CD4-positive, alpha-beta T cell treated with Interferon alpha-2 for 1 hour (primary cell): ENCODE data around the gene SPINK2.

Experiments
- DNase-seq, 2 donors: peaks; one replicate each; pipeline ENCODE4 v3.0.0-alpha.2; 2020 to 2022

Gene SPINK2

GRCh38 chr4:56821381-56822243, at the start of gene SPINK2:
TSS of gene SPINK2 (minus strand) at chr4:56821701. CDS start at chr4:56821662, 39 bp downstream.
- peak; percentile 63 to 74 for DNase-seq

DNA sequence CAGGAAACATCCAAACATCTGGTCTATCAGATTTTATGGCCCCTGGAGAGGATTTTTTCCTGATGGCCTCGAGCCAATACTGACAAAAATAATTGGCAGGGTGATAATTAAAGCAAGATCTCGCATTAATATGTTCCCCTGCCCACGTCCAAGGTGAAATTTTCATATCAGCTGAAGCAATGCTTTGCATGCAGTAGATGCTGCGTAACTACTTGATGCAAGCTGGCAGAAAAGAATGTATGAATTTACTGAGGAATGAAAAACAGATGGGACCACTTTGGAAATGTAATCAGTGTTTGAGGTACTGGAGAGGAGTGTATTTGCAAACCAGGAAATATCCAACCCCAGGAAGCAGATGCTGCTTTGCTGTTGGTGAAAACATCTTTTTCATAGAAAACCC, 49.4 kb upstream of the SPINK2 start:
- no peak for DNase-seq

DNA sequence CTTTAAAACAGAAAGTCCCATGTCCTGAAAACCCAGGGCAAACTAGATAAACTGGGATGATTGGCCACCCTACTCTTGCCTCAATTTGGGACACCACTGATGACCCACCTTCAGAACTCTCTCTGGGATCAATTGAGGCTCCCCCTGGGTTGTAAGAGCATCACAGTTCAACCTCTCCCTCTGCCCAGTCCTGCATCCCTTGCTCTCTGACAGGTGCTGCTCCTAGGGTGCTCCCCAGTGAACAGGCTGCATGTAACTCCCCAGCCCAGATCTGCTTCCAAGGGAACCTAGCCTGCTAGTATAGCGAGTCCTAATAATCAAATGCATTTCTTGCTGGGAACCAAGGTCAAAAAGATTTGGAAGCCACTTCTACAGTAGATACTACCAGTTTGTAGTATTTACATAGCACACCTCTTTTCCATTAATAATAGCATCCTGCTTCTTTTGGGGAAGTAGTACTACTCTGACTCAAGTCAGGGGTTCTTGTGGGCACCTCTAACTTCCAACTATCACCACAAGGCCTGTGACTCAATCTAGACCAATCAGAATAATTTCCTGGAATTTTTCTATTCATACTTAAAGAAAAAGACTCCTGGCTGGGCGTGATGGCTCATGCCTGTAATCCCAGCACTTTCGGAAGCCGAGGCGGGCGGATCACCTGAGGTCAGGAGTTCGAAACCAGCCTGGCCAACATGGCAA, 42.1 kb upstream of the SPINK2 start:
- no peak for DNase-seq

DNA sequence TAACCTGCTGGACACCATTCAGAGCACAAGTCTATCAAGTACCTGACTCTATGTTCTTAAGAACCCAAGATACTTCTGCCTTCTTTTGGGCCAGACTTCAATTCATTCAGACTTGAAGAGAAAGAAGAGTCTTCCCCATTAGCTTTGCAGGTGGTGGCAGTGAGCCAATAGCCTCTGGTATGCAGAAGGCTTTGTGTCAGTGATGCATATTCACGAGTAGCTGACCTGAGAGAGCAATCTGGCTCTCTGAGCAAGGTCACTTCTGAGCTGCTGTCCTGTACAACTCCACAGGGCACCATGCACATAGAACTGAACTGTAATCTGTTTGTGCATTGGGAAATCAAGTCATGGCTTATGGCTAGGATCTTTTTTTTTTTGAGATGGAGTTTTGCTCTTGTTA, 39.9 kb upstream of the SPINK2 start:
- no peak for DNase-seq

DNA sequence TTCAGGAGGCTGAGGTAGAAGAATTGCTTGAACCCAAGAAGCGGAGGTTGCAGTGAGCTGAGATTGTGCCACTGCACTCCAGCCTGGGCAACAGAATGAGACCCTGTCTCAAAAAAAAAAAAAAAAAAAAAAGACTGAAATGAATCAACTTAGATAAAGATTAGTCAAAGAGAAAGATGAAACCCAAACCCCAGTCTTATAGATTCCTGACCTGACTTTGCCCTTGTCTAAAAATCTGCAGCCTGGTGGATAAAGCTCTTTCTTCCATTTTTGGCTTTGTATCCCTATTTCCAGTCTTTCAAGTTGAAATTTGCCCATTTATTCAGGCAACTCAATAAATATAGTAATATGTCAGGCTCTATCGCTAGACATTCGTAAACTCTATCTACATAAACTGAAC, 39.3 kb upstream of the SPINK2 start:
- DNase-seq, result no peak

DNA sequence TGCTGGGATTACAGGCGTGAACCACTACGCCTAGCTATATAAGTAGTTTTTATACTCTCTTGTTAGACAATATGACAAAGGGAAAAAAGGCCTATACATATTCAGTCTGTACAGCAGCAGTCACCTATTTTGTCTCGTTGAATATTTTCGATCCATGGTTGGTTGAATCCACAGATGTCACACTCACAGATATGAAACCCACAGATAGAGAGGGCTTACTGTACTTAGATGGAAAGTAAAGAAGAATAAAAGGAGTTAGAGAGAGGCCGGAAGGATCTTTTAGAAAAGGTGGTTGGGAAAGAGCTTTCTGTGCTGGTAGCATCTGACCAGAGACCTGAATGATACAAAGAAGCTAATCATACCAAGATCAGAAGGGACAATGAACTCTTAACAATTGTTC, 38.3 kb upstream of the SPINK2 start:
- DNase-seq, result no peak

DNA sequence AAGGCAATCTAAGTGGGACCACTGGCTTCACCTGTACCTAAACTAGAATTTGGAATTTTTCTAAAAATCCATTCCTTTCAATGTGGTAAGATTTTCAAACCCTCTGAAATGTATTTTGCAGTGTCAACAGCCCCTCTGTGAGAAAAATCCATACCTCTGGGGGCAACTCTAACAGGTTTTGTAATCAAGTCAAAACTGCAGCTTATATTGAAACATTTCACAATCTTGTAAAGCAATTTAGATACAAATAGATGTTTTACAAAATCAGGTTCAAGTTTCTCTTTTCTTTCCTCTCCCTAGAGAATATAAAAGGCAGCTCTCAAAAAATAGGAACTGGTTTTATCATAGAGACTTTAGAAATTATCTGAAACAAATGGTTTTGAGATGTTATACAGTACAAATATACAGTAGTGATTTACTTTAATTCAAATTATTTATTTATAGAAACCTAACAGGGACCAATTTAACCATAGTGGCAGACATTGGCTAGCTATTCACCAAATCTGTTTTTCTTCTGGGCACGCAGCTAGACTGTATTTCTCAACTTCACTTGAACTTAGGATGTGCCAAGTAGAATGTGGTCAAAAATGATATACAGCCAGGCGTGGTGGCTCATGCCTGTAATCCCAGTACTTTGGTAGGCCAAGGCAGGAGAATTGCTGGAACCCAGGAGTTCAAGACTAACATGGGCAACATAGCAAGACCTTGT, 36.3 kb upstream of the SPINK2 start:
- no peak for DNase-seq

DNA sequence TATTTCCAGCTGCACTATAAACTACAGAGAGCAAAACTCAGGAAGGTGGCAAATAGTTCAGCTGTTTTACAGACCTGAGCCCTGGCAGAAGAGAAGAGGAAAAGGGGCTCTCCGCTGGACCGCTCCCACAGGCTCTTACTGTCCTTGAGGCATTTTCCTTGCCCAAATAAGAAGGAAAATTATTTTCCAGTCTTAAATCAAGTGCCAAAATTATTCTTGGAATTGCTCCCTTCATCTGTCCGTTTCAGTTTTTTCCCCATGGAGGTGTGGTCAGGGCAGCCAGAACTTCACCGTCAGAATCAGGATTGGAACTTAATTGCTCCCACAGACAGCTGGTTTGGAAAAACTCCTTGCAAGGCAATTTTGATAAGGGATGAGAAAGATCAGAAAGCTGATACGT, 35.2 kb upstream of the SPINK2 start:
- DNase-seq, result no peak

DNA sequence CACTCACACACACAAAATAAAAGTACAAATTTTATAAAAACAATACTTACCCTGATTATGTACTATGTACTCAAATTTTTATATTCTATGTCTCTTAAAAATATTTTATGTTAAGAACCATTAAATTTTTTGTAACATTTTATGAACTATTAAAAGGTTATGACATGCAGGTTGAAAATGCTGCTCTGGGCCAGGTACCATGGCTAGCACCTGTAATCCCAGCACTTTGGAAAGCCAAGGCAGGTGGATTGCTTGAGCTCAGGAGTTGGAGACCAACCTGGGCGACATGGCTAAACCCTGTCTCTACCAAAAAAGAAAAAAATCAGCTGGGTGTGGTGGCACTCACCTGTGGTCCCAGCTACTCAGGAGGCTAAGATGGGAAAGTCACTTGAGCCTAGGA, 29.4 kb upstream of the SPINK2 start:
- no peak for DNase-seq

- DNase-seq, result no peak
Measured at GRCh38 chr4:56844802-56845580, 23.5 kb upstream of the SPINK2 start.

DNA sequence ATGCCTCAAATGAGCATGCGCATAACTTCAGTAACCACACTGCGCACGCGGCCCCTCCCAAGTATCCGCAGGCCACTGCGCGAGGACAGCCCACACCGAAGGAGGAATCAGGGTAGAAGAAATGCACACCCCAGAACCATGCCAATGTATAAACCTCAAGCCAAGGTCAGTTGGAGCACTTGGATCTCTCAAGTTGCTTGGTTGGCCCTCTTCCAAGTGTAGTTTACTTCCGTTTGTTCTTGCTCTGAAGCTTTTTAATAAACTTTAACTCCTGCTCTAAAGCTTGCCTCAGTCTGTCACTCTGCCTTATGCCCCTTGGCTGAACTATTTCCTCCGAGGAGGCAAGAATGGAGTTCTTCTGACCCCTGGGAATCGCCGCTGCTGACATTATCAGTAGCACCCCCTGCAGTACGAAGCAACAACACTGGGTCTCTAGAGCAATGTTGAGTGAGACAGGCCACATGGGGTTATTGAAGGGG, 22.0 kb upstream of the SPINK2 start:
- DNase-seq, result no peak

- no peak for DNase-seq
Measured at GRCh38 chr4:56840559-56840958, 19.1 kb upstream of the SPINK2 start.

DNA sequence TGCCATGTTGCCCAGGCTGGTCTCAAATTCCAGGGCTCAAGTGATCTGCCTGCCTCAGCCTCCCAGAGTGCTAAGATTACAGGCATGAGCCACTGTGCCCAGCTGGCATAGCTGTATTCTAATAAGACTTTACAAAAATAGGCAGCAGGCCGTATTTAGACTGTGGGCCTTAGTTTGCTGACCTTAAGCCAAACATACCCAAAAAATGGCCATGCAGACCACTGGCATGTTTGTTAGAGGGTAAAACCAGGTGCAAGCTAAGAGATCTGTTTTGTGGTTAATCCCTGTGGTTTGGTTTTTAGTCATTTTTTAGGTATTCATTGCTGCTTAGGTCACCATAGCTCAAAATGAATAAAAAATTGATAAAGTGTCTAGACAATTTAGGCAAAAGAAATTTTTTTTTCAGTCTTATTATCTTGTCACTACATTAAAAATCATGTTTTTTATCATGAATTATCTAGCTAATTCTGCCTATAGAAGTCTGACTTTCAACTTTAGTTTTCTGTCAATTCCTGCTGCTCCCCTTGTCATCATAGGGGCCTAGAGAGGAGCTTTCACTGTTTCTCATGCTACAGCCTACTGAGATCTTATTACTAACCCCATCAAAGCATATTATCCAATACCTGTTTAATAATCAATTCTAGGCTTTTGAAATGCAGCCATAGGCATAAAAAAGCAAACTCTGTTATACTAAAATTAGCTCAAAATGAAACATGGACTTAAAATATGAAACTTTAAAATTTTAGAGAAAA, 7.5 kb upstream of the SPINK2 start:
- no peak for DNase-seq

DNA sequence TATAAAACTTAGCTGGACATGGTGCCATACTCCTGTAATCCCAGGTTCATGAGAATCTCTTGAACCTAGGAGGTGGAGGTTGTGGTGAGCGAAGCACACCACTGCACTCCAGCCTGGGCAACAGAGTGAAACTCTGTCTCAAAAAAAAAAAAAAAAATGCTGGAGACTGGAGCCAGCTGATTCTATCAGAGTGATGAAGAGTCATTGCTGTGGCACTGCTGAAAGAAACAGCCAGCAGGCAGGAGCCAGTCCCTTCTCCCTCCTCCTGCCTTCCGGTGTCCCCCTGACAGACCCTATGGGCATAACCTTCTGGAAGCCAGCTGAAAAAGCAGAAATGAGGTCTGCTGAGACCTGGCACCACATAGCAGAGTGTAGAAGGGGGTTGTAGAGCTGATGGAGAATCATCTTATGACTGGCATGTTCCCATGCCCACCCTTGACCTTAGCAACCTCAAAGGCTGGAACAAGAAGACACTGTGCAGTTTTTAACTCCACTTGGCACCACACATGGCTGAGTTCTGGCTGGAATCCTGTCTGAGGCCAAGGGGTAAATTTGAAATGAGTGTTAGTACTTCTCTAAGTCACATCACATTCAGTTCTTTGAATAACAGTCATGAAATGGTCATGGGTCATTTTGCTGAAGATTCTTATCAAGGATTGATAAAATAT, 2.6 kb upstream of the SPINK2 start:
- no peak for DNase-seq

DNA sequence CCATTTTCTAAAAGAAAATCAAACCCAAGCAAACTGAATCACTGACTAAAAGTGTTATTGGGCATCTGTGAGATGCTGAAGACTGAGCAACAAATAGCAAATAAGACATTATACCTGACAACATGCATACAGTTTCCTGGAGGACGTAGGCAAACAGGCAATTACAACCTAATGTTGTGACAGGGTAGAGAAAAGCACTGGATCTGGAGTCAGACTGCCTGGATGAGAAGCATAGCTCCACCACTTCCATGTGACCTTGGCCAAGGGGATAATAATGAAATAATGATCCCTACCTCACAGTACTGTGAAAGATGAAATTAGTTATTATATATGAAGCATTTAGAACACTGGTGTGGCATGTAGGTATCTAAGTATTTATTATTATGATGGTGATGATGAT, 2.7 kb downstream of the SPINK2 start:
- DNase-seq, result no peak

DNA sequence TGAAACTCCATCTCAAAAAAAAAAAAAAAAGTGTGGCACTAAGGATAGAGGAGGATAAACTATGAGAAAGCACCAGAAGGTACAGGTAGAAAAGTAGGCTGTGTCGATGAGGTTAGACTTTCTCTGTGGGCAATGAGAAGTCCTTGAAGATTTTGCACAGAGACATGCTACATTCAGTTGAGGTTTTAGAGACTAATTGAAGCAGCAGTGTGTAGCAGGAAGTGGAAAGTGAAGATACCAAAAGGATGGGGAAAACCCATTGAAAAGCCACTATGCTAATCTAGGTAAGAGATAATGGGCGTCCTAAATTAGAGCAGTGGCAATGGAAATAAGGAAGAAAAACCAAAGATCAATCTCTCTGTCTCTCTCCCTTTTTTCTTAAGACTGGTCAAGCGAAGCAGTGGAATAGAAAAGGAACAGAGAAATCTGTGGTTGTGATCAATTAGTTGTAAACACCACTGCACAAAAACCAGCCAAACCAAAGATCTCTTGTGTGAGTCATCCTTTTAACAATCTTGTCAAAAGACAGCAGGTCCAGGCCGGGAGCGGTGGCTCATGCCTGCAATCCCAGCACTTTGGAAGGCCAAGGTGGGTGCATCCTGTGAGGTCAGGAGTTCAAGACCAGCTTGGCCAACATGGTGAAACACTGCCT, 3.5 kb downstream of the SPINK2 start:
- peak in 1 of 2 donors; percentile 35 for DNase-seq

- no peak for DNase-seq
Measured at GRCh38 chr4:56806666-56807065, 14.8 kb downstream of the SPINK2 start.

DNA sequence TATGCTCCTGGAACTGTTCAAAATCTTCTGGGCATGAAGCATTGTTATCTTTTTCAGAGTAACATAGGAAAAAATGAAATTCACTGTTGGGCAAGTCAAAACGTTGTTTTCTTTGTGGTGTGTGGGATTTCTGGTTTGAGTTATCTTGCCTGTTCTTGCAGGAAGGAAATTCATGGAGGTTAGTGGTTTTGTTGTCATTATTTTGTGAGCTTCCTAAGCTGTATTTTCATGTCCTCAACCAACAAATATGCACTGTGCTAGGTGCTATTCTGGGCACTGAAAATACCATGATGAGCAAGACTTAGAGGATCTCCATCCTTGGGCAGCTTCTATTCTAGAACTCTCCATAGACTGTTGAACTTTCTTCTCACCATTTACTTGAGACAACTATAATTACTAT, 16.9 kb downstream of the SPINK2 start:
- no peak for DNase-seq

GRCh38 chr4:56803471-56803870, 18.0 kb downstream of the SPINK2 start:
- DNase-seq, result peak; percentile 2 to 3

GRCh38 chr4:56799824-56800756, 21.4 kb downstream of the SPINK2 start:
- DNase-seq, result peak; percentile 85 to 88
